Measurements from ENCODE around the gene PDCL3. TPM values are rescaled to one million over a fixed set of nuclear protein-coding genes. Genes with fewer than 3 reads are reported as not detected.

Gene PDCL3
- total RNA-seq, 4 donors from 2014 or later, result 20.8 to 22.9 (median 21.7) TPM

DNA sequence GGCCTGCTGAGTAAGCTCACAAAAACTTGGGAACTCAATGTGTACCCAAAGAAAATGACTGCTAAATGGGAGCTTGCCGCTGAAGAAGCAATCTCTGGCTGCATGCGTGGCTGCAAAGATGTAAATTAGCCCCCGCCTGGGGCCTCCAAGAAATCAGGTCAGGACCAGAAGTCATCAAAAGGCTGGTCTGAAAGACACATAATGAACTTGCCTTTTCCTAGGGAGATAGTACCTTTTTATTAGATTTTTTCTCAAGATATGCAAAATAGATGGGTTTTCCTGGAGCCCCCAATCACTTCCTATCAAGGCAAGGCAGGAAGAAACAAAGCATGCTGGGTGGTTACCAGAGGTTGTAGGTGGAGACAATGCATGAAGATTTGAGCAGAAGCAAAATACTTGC, 38.9 kb downstream of the PDCL3 start:
- no peaks in the 10 kb centered on the region for H3K9me3 ChIP-seq
- 87% methylated on average over 3 of the region's 3 CpGs for WGBS

DNA sequence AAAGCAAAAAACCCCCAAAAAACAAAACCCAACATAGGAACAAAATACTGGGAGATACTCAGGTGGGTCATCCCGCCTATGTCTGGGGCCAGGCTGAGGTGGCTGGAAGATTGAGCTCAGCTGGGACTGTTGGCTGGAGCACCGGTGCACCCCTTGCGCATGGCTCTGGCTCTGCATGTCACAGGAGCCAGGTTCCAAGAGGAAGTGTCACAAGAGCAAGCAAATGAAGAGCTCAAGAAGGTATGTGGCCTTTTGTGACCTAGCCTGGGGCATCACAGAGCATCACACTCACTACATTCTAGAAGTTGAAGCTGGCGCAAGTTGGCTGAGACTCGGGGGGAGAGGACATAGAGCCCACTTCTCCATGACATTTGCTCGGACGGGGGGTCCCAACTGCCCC, 40.6 kb downstream of the PDCL3 start:
- TF ChIP-seq POLR2A (IDR thresholded peaks at IDR 0.05) (no peak), POLR2AphosphoS5 (IDR thresholded peaks at IDR 0.05) (no peak), EP300 (IDR thresholded peaks at IDR 0.05) (no peak)
- TF ChIP-seq, protein P1, sequence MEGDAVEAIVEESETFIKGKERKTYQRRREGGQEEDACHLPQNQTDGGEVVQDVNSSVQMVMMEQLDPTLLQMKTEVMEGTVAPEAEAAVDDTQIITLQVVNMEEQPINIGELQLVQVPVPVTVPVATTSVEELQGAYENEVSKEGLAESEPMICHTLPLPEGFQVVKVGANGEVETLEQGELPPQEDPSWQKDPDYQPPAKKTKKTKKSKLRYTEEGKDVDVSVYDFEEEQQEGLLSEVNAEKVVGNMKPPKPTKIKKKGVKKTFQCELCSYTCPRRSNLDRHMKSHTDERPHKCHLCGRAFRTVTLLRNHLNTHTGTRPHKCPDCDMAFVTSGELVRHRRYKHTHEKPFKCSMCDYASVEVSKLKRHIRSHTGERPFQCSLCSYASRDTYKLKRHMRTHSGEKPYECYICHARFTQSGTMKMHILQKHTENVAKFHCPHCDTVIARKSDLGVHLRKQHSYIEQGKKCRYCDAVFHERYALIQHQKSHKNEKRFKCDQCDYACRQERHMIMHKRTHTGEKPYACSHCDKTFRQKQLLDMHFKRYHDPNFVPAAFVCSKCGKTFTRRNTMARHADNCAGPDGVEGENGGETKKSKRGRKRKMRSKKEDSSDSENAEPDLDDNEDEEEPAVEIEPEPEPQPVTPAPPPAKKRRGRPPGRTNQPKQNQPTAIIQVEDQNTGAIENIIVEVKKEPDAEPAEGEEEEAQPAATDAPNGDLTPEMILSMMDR (IDR thresholded peaks at IDR 0.05), result no peak
- Histone ChIP-seq H3K27ac (no peak overlapping the region), H3K27me3 (no peaks in the 10 kb centered on the region), H3K4me1 (peaks cover 11% of the 10 kb centered on the region), H3K9me3 (no peaks in the 10 kb centered on the region), H3K4me3 (no peak overlapping the region), H3K36me3 (no peaks in the 10 kb centered on the region)
- 82% methylated on average over 7 of the region's 7 CpGs for WGBS
- DNase-seq (ENCODE audit: low spot score in 2 of 2), result no peak

More for the DNA sequence above, 38.9 kb downstream of the PDCL3 start:
- no peaks in the 10 kb centered on the region for H3K27me3 ChIP-seq
- no peak overlapping the region for H3K4me3 ChIP-seq
- no peak for DNase-seq (ENCODE audit: low spot score in 2 of 2)
- peaks cover 11% of the 10 kb centered on the region for H3K4me1 ChIP-seq
- TF ChIP-seq, protein P1 (IDR thresholded peaks at IDR 0.05), result no peak
- TF ChIP-seq EP300 (IDR thresholded peaks at IDR 0.05) (no peak), POLR2A (IDR thresholded peaks at IDR 0.05) (no peak), POLR2AphosphoS5 (IDR thresholded peaks at IDR 0.05) (no peak)
- no peaks in the 10 kb centered on the region for H3K36me3 ChIP-seq
- H3K27ac ChIP-seq, result no peak overlapping the region

DNA sequence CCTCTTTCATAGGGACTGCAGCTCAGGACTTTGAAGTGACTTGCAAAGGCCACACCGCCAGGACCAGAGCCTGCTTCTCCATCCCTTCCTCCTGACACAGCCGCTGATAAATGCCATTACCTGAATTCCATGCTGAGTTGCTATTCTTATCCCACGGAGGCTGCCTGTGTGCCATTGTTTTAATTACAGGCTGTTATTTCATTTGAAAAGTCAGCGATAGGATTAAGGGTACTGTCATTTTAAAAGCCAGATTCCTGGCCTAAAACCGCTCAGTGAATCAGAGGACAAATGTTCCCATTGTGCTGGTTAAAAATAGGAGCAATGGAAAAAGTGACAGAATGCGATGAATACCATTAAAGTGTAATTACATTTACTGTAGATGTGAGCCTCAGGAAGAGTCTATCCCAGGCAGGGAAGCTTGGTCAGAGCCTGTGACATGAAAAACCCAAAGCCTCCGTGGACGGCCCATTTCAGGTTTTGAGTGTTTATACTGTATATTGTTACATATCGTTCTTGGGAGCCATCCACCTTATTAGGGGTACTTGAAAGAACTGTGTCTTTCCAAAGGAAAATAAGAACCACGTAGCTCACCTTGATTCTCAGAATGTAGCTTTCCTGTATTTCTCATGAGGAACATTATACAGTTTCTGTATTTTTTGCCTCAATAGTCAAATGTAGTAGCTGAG, 41.3 kb downstream of the PDCL3 start:
- Histone ChIP-seq H3K4me1 (peaks cover 11% of the 10 kb centered on the region), H3K4me3 (no peak overlapping the region), H3K9me3 (no peaks in the 10 kb centered on the region), H3K27me3 (no peaks in the 10 kb centered on the region), H3K36me3 (no peaks in the 10 kb centered on the region), H3K27ac (no peak overlapping the region)
- TF ChIP-seq EP300 (IDR thresholded peaks at IDR 0.05) (no peak), POLR2A (IDR thresholded peaks at IDR 0.05) (no peak), POLR2AphosphoS5 (IDR thresholded peaks at IDR 0.05) (no peak)
- TF ChIP-seq, protein P1 (IDR thresholded peaks at IDR 0.05), result no peak
- WGBS, result 43% methylated on average over 10 of the region's 10 CpGs
- no peak for DNase-seq (ENCODE audit: low spot score in 2 of 2)

DNA sequence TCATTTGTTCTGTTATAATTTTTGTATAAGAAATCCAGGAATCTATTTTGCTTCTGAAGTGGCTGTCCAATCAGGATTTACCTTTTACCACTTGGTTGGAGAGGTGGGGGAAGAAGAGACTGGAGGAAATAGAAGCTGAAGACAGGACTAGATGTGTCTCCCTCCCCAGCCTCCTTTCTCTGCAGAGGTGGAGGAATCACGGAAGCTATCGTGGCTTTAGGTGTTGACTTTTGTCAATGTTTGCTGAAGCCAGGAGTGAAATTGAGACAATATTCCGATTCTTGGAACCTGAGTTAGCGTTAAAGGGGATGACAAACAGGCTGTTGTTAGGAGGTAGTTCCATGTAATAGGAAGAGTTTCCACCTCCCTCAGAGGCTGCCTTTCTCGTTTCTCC, 43.5 kb downstream of the PDCL3 start:
- TF ChIP-seq EP300 (IDR thresholded peaks at IDR 0.05) (no peak), POLR2AphosphoS5 (IDR thresholded peaks at IDR 0.05) (no peak), POLR2A (IDR thresholded peaks at IDR 0.05) (no peak)
- TF ChIP-seq, protein P1 (IDR thresholded peaks at IDR 0.05), result no peak
- H3K27ac ChIP-seq, result no peak overlapping the region
- H3K4me1 ChIP-seq, result peaks cover 11% of the 10 kb centered on the region
- DNase-seq (ENCODE audit: low spot score in 2 of 2), result no peak
- no peaks in the 10 kb centered on the region for H3K27me3 ChIP-seq
- H3K36me3 ChIP-seq, result no peaks in the 10 kb centered on the region
- no peaks in the 10 kb centered on the region for H3K9me3 ChIP-seq
- WGBS, result 69% methylated on average over 5 of the region's 5 CpGs
- no peak overlapping the region for H3K4me3 ChIP-seq

DNA sequence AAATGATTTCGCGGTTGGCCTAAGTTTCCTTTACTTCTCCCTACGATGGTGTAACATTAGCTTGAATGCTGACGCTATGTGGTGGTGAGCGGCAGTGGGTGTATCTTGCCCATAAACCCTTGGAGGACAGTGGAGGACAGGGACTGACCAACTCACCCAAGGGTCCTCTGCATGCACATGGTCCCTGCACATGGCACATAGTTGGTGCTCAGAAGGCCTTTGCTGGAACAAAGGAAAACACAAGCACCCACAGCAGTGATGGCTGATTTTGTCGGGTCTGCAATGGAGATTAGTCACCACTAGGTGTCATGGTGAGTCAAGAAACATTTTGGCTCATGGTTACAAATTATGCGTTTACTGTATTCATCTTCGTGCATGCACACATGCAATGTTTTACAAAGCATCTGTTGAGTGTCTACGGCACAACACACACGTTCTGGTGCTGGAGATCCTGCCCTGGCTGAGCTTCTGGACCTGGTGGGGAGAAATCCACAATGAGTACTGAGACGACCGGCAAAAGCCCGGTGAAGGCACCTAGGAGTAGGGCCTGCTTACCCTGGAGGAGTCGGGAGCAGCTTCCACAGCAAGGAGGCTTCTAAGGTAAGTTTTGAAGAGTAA, 44.0 kb downstream of the PDCL3 start:
- Histone ChIP-seq H3K4me3 (no peak overlapping the region), H3K36me3 (no peaks in the 10 kb centered on the region), H3K27me3 (no peaks in the 10 kb centered on the region), H3K9me3 (no peaks in the 10 kb centered on the region), H3K4me1 (peaks cover 11% of the 10 kb centered on the region), H3K27ac (no peak overlapping the region)
- no peak for DNase-seq (ENCODE audit: low spot score in 2 of 2)
- TF ChIP-seq POLR2A (IDR thresholded peaks at IDR 0.05) (no peak), POLR2AphosphoS5 (IDR thresholded peaks at IDR 0.05) (no peak), EP300 (IDR thresholded peaks at IDR 0.05) (no peak)
- TF ChIP-seq, protein P1 (IDR thresholded peaks at IDR 0.05), result peak; percentile 55 to 69
- WGBS, result 52% methylated on average over 14 of the region's 14 CpGs
